ENCODE measurements around the gene DGKB.

DNA sequence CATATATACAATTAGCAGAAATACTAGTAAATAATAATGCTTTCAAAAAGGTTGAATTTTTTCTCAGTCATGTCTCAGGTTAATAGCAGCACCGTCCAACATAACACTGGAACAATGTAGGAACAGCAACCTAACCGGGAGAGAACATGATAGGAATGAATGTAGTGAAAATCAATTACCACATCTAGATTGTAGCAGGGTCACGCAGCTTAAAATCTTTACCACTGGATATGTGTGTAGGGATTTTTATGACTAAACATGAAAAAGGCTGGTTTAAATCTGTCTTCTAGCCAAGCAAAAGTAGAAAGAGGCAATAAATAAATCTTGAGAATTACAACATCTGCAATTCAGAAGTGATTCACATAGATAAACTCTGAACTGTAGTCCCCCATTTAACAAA lies 326.0 kb downstream of the DGKB start:
- TF ChIP-seq ZNF274 (IDR thresholded peaks at IDR 0.05; ENCODE audit: low read depth, low read length) (no peak), SUZ12 (IDR thresholded peaks at IDR 0.05; ENCODE audit: extremely low read depth, insufficient read depth, insufficient read length) (no peak)

All from NT2/D1 (cell line).